GM12891 (cell line): ENCODE measurements around the gene SIGLEC9.

ENCODE experiments used
- POLR2A ChIP-seq: IDR thresholded peaks from 2 replicates; pipeline ENCODE4 v1.6.1; 2011; ENCODE audit warnings: low read depth, low read length, control low read depth
- POLR2AphosphoS5 ChIP-seq: IDR thresholded peaks from 2 replicates; pipeline ENCODE4 v1.6.1; 2011; ENCODE audit warnings: low read depth, low read length, control low read depth

DNA sequence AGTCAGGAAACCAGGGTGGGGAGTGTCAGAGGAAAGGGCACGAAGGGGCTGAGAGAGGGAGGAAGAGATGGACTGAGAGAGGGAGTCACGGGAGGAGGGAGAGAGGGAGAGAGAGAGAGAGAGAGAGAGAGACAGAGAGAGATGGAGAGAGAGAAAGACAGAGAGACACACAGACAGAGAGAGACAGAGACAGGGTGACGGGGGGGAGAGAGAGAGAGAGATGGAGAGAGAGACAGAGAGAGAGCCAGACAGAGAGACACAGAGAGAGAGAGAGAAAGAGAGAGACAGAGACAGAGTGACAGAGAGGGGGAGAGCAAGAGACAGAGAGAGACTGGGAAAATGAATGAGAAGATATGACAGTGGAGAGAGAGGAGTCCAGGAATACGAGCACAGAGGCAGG is 41.5 kb upstream of the SIGLEC9 start:
- no peak for TF ChIP-seq POLR2A
- TF ChIP-seq POLR2AphosphoS5 = no peak
